Measurements from ENCODE around the gene DYNC1LI2. TPM values are rescaled to one million over a fixed set of nuclear protein-coding genes. Genes with fewer than 3 reads are reported as not detected.
A peak's percentile ranks its signal among the peaks of the same experiment; 100 is the strongest.

The DYNC1LI2 gene
- total RNA-seq, 2 experiments from 2014 or later, result 48.9 to 62.4 TPM

GRCh38 chr16:66746682-66747081 is 4.7 kb downstream of the DYNC1LI2 start:
- DNase-seq (ENCODE audit: low spot score), result no peak
- no TSS peak for BruUV-seq (replicated peaks)
- H3K9me2 ChIP-seq (ENCODE audit: insufficient read depth, low read length), result no peaks in the 10 kb centered on the region
- TF ChIP-seq EZH2phosphoT487 (IDR thresholded peaks at IDR 0.05; ENCODE audit: borderline replicate concordance, low read depth, low read length), result no peak
- no peak for TF ChIP-seq CTCF (conservative IDR thresholded peaks at IDR 0.05; ENCODE audit: low read length)
- H3K4me3 ChIP-seq (ENCODE audit: low read depth, low read length, poor library complexity, severe bottlenecking), result no peak overlapping the region
- no peak overlapping the region for H2AFZ ChIP-seq (ENCODE audit: low read length)
- CTCF ChIA-PET (ENCODE audit: unreplicated experiment), result no interaction called here
- peaks cover 72% of the 10 kb centered on the region for H3K36me3 ChIP-seq (ENCODE audit: insufficient read depth, low read length)
- H3K9me3 ChIP-seq (ENCODE audit: low read length), result no peaks in the 10 kb centered on the region
- no peak overlapping the region for H3K4me2 ChIP-seq (ENCODE audit: low read length)
- peaks cover 13% of the 10 kb centered on the region; the same call in 1 of the 2 replicates for H4K20me1 ChIP-seq (ENCODE audit: insufficient read depth, low read length)
- intact Hi-C loops (cut with micrococcal nuclease; ENCODE audit: unreplicated experiment), result no loop called here
- peaks cover 35% of the 10 kb centered on the region for H3K79me2 ChIP-seq (ENCODE audit: insufficient read depth, low read depth, low read length)
- POLR2A ChIA-PET, result interaction anchor here (0.7 kb wide), 1 partner anchor 269 kb away, joined by 3 read pairs; no protein-coding TSS in a partner anchor
- no peak overlapping the region for H3K27ac ChIP-seq (ENCODE audit: low read depth, low read length, poor library complexity, severe bottlenecking)
- H3K4me1 ChIP-seq (ENCODE audit: insufficient read depth, low read length, poor library complexity, severe bottlenecking), result peaks cover 15% of the 10 kb centered on the region

- CTCF ChIA-PET (ENCODE audit: unreplicated experiment), result no interaction called here
- TF ChIP-seq EZH2phosphoT487 (IDR thresholded peaks at IDR 0.05; ENCODE audit: borderline replicate concordance, low read depth, low read length) (no peak), CTCF (conservative IDR thresholded peaks at IDR 0.05; ENCODE audit: low read length) (no peak)
- no peaks in the 10 kb centered on the region for H3K9me2 ChIP-seq (ENCODE audit: insufficient read depth, low read length)
- intact Hi-C loops (cut with micrococcal nuclease; ENCODE audit: unreplicated experiment), result no loop called here
- no peak overlapping the region for H3K4me2 ChIP-seq (ENCODE audit: low read length)
- H3K4me3 ChIP-seq (ENCODE audit: low read depth, low read length, poor library complexity, severe bottlenecking), result no peak overlapping the region
- H3K4me1 ChIP-seq (ENCODE audit: insufficient read depth, low read length, poor library complexity, severe bottlenecking), result peaks cover 15% of the 10 kb centered on the region
- H3K36me3 ChIP-seq (ENCODE audit: insufficient read depth, low read length), result peaks cover 79% of the 10 kb centered on the region
- no peak overlapping the region for H3K27ac ChIP-seq (ENCODE audit: low read depth, low read length, poor library complexity, severe bottlenecking)
- H3K79me2 ChIP-seq (ENCODE audit: insufficient read depth, low read depth, low read length), result peaks cover 32% of the 10 kb centered on the region
- no peak overlapping the region for H2AFZ ChIP-seq (ENCODE audit: low read length)
- H4K20me1 ChIP-seq (ENCODE audit: insufficient read depth, low read length), result peaks cover 13% of the 10 kb centered on the region; the same call in 1 of the 2 replicates
- H3K9me3 ChIP-seq (ENCODE audit: low read length), result no peaks in the 10 kb centered on the region
- BruUV-seq (replicated peaks), result no TSS peak
- no peak for DNase-seq (ENCODE audit: low spot score)
- POLR2A ChIA-PET, result no interaction called here
These were observed 5.4 kb downstream of the DYNC1LI2 start for GRCh38 chr16:66746048-66746447.

GRCh38 chr16:66741950-66742808 is 9.2 kb downstream of the DYNC1LI2 start:
- TSS peak; percentile 44 for BruUV-seq (replicated peaks)
- Histone ChIP-seq H3K9me2 (ENCODE audit: insufficient read depth, low read length) (no peaks in the 10 kb centered on the region), H3K4me3 (ENCODE audit: low read depth, low read length, poor library complexity, severe bottlenecking) (no peak overlapping the region), H4K20me1 (ENCODE audit: insufficient read depth, low read length) (peaks cover 4% of the 10 kb centered on the region), H3K79me2 (ENCODE audit: insufficient read depth, low read depth, low read length) (peaks cover 12% of the 10 kb centered on the region), H3K4me2 (ENCODE audit: low read length) (no peak overlapping the region), H3K36me3 (ENCODE audit: insufficient read depth, low read length) (peaks cover 96% of the 10 kb centered on the region), H2AFZ (ENCODE audit: low read length) (no peak overlapping the region), H3K27ac (ENCODE audit: low read depth, low read length, poor library complexity, severe bottlenecking) (no peak overlapping the region), H3K4me1 (ENCODE audit: insufficient read depth, low read length, poor library complexity, severe bottlenecking) (no peaks in the 10 kb centered on the region), H3K9me3 (ENCODE audit: low read length) (no peaks in the 10 kb centered on the region)
- TF ChIP-seq CTCF (conservative IDR thresholded peaks at IDR 0.05; ENCODE audit: low read length), result no peak
- TF ChIP-seq EZH2phosphoT487 (IDR thresholded peaks at IDR 0.05; ENCODE audit: borderline replicate concordance, low read depth, low read length), result no peak
- intact Hi-C loops (cut with micrococcal nuclease; ENCODE audit: unreplicated experiment), result no loop called here
- ChIA-PET CTCF (ENCODE audit: unreplicated experiment) (interaction anchor here (0.9 kb wide), 1 partner anchor 20 kb away, joined by 4 read pairs; no protein-coding TSS in a partner anchor), POLR2A (interaction anchor here (0.6 to 1.5 kb wide), 6 partner anchors 9 to 185 kb away, joined by 3 to 7 read pairs (median 3); partner anchors contain the start of gene DYNC1LI2)
- DNase-seq (ENCODE audit: low spot score), result no peak
